ENCODE data around the gene SRP14.

SRP14 gene

GRCh38 chr15:40045572-40046217, 6.7 kb upstream of the SRP14 start:
- TF ChIP-seq CTCF (conservative IDR thresholded peaks at IDR 0.05), result no peak
- H3K27ac ChIP-seq, result no peak overlapping the region

GRCh38 chr15:40044717-40045571, 6.0 kb upstream of the SRP14 start:
- TF ChIP-seq CTCF (conservative IDR thresholded peaks at IDR 0.05) (peak; percentile 100), ZFX (IDR thresholded peaks at IDR 0.05) (no peak)

GRCh38 chr15:40043927-40044716, 5.1 kb upstream of the SRP14 start:
- peak overlapping the region; percentile 4; the same call in 1 of the 2 replicates for H3K27ac ChIP-seq

More at GRCh38 chr15:40044717-40045571, 6.0 kb upstream of the SRP14 start:
- peak overlapping the region; percentile 4; the same call in 1 of the 2 replicates for H3K27ac ChIP-seq

GRCh38 chr15:40042791-40043320, 3.9 kb upstream of the SRP14 start:
- no peak for TF ChIP-seq CTCF (conservative IDR thresholded peaks at IDR 0.05)
- H3K27ac ChIP-seq, result no peak overlapping the region

More at GRCh38 chr15:40043927-40044716, 5.1 kb upstream of the SRP14 start:
- no peak for TF ChIP-seq ZFX (IDR thresholded peaks at IDR 0.05)
- no peak for TF ChIP-seq CTCF (conservative IDR thresholded peaks at IDR 0.05)

GRCh38 chr15:40040770-40041169, 1.8 kb upstream of the SRP14 start:
- no peak overlapping the region for H3K27ac ChIP-seq
- no peak for TF ChIP-seq ZFX (IDR thresholded peaks at IDR 0.05)
- TF ChIP-seq CTCF (conservative IDR thresholded peaks at IDR 0.05), result no peak

- H3K27ac ChIP-seq, result no peak overlapping the region
- TF ChIP-seq CTCF (conservative IDR thresholded peaks at IDR 0.05), result no peak
- no peak for TF ChIP-seq ZFX (IDR thresholded peaks at IDR 0.05)
Observed at GRCh38 chr15:40040293-40040635, 1.3 kb upstream of the SRP14 start.
